ENCODE measurements around the gene PILRA. TPM values are rescaled to one million over a fixed set of nuclear protein-coding genes. Genes with fewer than 3 reads are reported as not detected.
"Not testable (repeated sequence)": the region's sequence is repeated elsewhere in the genome, so short reads cannot be mapped to it uniquely, and the experiment has no call there.

Gene PILRA
- total RNA-seq, 1 donor from 2014 or later, result 4.2 TPM

DNA sequence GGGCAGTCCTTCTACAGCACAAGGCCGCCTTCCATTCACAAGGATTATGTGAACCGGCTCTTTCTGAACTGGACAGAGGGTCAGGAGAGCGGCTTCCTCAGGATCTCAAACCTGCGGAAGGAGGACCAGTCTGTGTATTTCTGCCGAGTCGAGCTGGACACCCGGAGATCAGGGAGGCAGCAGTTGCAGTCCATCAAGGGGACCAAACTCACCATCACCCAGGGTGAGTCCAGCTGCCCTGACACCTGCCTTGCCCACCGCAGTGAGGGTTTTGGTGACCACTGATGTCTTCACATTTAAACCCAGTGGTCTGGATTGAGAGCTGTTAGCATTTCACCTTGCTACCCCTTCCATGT is 14.5 kb upstream of the PILRA start:
- H3K27me3 Mint-ChIP-seq (ENCODE audit: unreplicated experiment), result peaks cover 3% of the 10 kb centered on the region
- H3K9me3 Mint-ChIP-seq (ENCODE audit: unreplicated experiment), result no peaks in the 10 kb centered on the region
- H3K36me3 Mint-ChIP-seq (ENCODE audit: low read depth, unreplicated experiment), result peaks cover 33% of the 10 kb centered on the region
- H3K27ac Mint-ChIP-seq (ENCODE audit: unreplicated experiment), result no peak overlapping the region
- no peaks in the 10 kb centered on the region for H3K4me1 Mint-ChIP-seq (ENCODE audit: unreplicated experiment)
- no peak for DNase-seq (ENCODE audit: low spot score)
- TF ChIP-seq, protein P1, sequence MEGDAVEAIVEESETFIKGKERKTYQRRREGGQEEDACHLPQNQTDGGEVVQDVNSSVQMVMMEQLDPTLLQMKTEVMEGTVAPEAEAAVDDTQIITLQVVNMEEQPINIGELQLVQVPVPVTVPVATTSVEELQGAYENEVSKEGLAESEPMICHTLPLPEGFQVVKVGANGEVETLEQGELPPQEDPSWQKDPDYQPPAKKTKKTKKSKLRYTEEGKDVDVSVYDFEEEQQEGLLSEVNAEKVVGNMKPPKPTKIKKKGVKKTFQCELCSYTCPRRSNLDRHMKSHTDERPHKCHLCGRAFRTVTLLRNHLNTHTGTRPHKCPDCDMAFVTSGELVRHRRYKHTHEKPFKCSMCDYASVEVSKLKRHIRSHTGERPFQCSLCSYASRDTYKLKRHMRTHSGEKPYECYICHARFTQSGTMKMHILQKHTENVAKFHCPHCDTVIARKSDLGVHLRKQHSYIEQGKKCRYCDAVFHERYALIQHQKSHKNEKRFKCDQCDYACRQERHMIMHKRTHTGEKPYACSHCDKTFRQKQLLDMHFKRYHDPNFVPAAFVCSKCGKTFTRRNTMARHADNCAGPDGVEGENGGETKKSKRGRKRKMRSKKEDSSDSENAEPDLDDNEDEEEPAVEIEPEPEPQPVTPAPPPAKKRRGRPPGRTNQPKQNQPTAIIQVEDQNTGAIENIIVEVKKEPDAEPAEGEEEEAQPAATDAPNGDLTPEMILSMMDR (IDR thresholded peaks at IDR 0.05; ENCODE audit: unreplicated experiment), result no peak
- H3K4me3 Mint-ChIP-seq (ENCODE audit: unreplicated experiment), result peak overlapping the region; percentile 79

DNA sequence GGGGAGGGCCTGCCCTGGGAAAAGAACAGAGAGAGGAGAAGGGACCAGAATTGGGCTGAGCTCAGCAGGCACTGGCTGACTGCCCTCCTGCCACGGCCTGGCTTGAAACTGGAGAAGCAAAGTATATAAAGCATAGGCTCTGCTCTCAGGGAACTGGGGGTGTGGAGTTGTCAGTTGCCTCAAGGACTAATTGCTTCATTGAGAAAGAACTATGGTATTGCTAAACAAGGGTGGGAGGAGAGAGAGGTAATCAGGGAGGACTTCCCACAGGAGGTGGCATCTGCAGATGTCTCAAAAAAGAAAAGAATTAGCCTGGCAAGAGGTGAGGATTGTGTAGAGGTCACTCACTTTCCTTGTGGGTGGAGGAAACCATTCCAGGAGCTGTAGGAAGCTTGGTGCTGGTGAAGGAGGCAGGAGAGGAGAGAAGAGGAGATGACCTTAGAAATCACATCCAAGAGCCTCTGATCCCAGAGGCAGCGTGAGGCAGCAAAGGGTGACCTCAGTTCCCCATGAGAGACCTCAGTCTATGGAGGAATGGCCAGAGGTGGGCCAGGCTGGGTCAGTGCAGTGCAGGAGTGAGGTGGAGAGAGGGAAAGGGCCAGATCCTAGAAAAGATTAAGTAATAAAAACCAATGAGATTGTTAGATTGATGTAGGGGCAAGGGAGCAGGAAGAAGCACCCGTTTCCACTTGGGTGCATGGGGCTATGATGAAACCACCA is 13.0 kb upstream of the PILRA start:
- TF ChIP-seq, protein P1 (IDR thresholded peaks at IDR 0.05; ENCODE audit: unreplicated experiment), result no peak
- H3K9me3 Mint-ChIP-seq (ENCODE audit: unreplicated experiment), result no peaks in the 10 kb centered on the region
- peak overlapping the region; percentile 26 for H3K27ac Mint-ChIP-seq (ENCODE audit: unreplicated experiment)
- no peaks in the 10 kb centered on the region for H3K4me1 Mint-ChIP-seq (ENCODE audit: unreplicated experiment)
- peak overlapping the region; percentile 24 for H3K4me3 Mint-ChIP-seq (ENCODE audit: unreplicated experiment)
- H3K36me3 Mint-ChIP-seq (ENCODE audit: low read depth, unreplicated experiment), result peaks cover 35% of the 10 kb centered on the region
- no peak for DNase-seq (ENCODE audit: low spot score)
- H3K27me3 Mint-ChIP-seq (ENCODE audit: unreplicated experiment), result no peaks in the 10 kb centered on the region

DNA sequence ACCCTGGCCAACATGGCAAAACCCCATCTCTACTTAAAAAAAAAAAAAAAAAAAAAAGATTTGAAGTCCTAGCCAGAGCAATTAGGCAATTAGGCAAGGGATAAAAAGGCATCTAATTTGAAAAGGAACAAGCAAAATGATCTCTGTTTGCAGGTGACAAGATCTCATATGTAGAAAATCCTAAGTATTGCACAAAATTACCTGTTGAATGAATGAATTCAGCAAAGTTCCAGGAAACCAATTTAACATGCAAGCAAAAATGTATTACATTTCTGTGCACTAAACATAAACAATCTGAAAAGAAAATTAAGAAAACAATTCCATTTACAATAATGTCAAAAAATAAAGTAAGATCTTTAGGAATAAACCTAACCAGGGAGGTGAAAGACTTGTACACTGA is 10.2 kb upstream of the PILRA start:
- TF ChIP-seq, protein P1 (IDR thresholded peaks at IDR 0.05; ENCODE audit: unreplicated experiment), result no peak
- no peak for DNase-seq (ENCODE audit: low spot score)
- H3K27ac Mint-ChIP-seq (ENCODE audit: unreplicated experiment), result no peak overlapping the region
- H3K9me3 Mint-ChIP-seq (ENCODE audit: unreplicated experiment), result no peaks in the 10 kb centered on the region
- no peaks in the 10 kb centered on the region for H3K4me1 Mint-ChIP-seq (ENCODE audit: unreplicated experiment)
- H3K36me3 Mint-ChIP-seq (ENCODE audit: low read depth, unreplicated experiment), result peaks cover 34% of the 10 kb centered on the region
- no peak overlapping the region for H3K4me3 Mint-ChIP-seq (ENCODE audit: unreplicated experiment)
- peaks cover 11% of the 10 kb centered on the region for H3K27me3 Mint-ChIP-seq (ENCODE audit: unreplicated experiment)

DNA sequence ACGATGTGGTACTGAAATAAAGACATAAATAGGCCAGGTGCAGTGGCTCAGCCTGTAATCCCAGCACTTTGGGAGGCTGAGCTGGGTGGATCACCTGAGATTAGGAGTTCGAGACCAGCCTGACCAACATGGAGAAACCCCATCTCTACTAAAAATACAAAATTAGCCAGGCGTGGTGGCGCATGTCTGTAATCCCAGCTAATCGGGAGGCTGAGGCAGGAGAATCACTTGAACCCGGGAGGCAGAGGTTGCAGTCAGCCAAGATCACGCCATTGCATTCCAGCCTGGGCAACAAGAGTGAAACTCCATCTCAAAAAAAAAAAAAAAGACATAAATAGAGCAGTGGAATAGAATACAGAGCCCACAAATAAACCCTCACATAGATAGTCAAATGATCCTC is 9.5 kb upstream of the PILRA start:
- not testable (repeated sequence) for H3K4me3 Mint-ChIP-seq (ENCODE audit: unreplicated experiment); H3K9me3 Mint-ChIP-seq (ENCODE audit: unreplicated experiment); H3K4me1 Mint-ChIP-seq (ENCODE audit: unreplicated experiment); H3K27ac Mint-ChIP-seq (ENCODE audit: unreplicated experiment); DNase-seq (ENCODE audit: low spot score)
- Mint-ChIP-seq H3K27me3 (ENCODE audit: unreplicated experiment) (peaks cover 11% of the 10 kb centered on the region), H3K36me3 (ENCODE audit: low read depth, unreplicated experiment) (peaks cover 32% of the 10 kb centered on the region)

DNA sequence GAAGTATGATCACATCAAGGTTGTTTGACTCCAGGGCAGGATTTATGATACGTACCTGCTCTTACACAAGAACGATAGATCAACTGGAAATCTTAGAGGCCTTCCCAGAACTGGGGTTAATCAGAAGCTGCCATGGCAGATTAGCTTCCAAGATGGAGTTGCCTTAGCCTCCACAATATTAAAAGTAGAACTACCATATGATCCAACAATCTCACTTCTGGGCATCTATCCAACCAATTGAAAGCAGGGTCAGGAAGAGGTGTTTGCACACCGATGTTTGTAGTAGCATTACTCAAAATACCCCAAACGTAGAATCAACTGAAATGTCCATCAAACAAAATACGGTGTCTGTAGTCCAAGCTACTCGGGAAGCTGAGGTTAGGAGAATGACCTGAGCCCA is 8.8 kb upstream of the PILRA start:
- TF ChIP-seq, protein P1 (IDR thresholded peaks at IDR 0.05; ENCODE audit: unreplicated experiment), result no peak
- DNase-seq (ENCODE audit: low spot score), result no peak
- Mint-ChIP-seq H3K4me3 (ENCODE audit: unreplicated experiment) (no peak overlapping the region), H3K27me3 (ENCODE audit: unreplicated experiment) (peaks cover 12% of the 10 kb centered on the region), H3K4me1 (ENCODE audit: unreplicated experiment) (no peaks in the 10 kb centered on the region), H3K9me3 (ENCODE audit: unreplicated experiment) (no peaks in the 10 kb centered on the region), H3K36me3 (ENCODE audit: low read depth, unreplicated experiment) (peaks cover 29% of the 10 kb centered on the region), H3K27ac (ENCODE audit: unreplicated experiment) (no peak overlapping the region)

DNA sequence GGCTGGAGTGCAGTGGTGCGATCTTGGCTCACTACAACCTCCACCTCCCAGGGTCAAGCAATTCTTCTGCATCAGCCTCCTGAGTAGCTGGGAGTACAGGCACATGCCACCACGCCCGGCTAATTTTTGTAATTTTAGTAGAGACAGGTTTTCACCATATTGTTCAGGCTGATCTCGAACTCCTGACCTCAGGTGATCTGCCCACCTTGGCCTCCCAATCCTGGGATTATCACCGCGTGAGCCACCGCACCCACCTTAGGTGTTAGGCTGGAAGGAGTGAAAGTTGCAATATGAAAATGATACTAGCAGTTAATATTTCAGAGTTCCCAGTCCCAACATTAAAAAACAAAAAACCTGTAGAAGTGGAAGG is 7.3 kb upstream of the PILRA start:
- H3K27me3 Mint-ChIP-seq (ENCODE audit: unreplicated experiment), result peaks cover 12% of the 10 kb centered on the region
- H3K36me3 Mint-ChIP-seq (ENCODE audit: low read depth, unreplicated experiment), result peaks cover 21% of the 10 kb centered on the region

More for the DNA sequence above, 7.3 kb upstream of the PILRA start:
- not testable (repeated sequence) for H3K4me3 Mint-ChIP-seq (ENCODE audit: unreplicated experiment); DNase-seq (ENCODE audit: low spot score); H3K4me1 Mint-ChIP-seq (ENCODE audit: unreplicated experiment); H3K9me3 Mint-ChIP-seq (ENCODE audit: unreplicated experiment)
- peak overlapping the region; percentile 82 for H3K27ac Mint-ChIP-seq (ENCODE audit: unreplicated experiment)

Measured in endothelial cell (in vitro differentiated cells).